ENCODE data around the gene MYOCD. TPM values are rescaled to one million over a fixed set of nuclear protein-coding genes. Genes with fewer than 3 reads are reported as not detected.

The MYOCD gene
- total RNA-seq, 4 donors from 2014 or later: 0.29 to 1.9 (median 0.98) TPM

DNA sequence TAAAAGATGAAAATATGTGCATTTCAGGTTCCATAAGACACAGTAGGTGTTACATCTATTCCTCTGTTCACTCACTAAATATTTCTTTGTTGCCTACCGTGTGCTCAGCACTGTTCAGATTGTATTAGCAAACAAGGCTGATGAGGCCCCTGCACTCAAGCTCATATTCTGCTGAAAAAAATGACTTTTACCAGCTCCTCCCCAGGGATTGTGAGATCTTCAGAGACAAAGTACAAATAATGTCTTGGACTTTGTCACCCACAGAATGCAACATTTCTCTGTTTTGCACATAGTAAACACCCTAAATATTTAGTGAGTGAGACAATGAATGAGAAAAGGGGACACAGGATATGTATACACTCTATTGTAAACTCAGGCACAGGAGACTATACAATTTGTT is 21.9 kb upstream of the MYOCD start:
- Histone ChIP-seq H3K36me3 (no peaks in the 10 kb centered on the region), H3K4me1 (no peaks in the 10 kb centered on the region), H3K27ac (no peak overlapping the region), H3K27me3 (no peaks in the 10 kb centered on the region), H3K9me3 (no peaks in the 10 kb centered on the region), H3K4me3 (replicated peaks in 1 of 3) (no peak overlapping the region)
- 69 to 80% methylated on average over 1 of the region's 1 CpG for WGBS, 2 donors
- TF ChIP-seq, protein P1, sequence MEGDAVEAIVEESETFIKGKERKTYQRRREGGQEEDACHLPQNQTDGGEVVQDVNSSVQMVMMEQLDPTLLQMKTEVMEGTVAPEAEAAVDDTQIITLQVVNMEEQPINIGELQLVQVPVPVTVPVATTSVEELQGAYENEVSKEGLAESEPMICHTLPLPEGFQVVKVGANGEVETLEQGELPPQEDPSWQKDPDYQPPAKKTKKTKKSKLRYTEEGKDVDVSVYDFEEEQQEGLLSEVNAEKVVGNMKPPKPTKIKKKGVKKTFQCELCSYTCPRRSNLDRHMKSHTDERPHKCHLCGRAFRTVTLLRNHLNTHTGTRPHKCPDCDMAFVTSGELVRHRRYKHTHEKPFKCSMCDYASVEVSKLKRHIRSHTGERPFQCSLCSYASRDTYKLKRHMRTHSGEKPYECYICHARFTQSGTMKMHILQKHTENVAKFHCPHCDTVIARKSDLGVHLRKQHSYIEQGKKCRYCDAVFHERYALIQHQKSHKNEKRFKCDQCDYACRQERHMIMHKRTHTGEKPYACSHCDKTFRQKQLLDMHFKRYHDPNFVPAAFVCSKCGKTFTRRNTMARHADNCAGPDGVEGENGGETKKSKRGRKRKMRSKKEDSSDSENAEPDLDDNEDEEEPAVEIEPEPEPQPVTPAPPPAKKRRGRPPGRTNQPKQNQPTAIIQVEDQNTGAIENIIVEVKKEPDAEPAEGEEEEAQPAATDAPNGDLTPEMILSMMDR (IDR thresholded peaks at IDR 0.05): no peak
- TF ChIP-seq POLR2A (IDR thresholded peaks at IDR 0.05): no peak
- intact Hi-C loops (cut with DNase I): no loop called here
- no peak for DNase-seq

DNA sequence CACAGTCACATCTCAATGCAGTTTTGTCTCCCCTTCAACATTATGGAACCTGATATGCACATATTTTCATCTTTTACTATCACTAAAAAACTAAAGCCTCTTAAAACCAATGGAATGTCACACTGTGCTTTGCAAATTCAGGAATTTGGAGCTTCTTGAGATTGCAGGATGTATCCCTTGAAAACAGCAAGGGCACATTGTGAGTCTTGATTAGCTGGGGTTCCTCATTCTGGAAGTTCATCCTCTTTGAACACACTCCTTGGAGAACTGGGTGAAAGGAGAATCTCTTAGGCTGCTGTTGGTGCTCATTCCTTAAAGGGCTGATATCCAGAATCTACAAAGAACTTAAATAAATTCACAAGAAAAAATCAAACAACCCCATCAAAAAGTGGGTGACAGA is 21.1 kb upstream of the MYOCD start:
- TF ChIP-seq, protein P1 (IDR thresholded peaks at IDR 0.05): no peak
- TF ChIP-seq POLR2A (IDR thresholded peaks at IDR 0.05): no peak
- no peak for DNase-seq
- H3K27me3 ChIP-seq: no peaks in the 10 kb centered on the region
- no peaks in the 10 kb centered on the region for H3K36me3 ChIP-seq
- no peak overlapping the region for H3K27ac ChIP-seq
- intact Hi-C loops (cut with DNase I): no loop called here
- no peak overlapping the region for H3K4me3 ChIP-seq (replicated peaks in 1 of 3)
- no peaks in the 10 kb centered on the region for H3K4me1 ChIP-seq
- H3K9me3 ChIP-seq: no peaks in the 10 kb centered on the region

DNA sequence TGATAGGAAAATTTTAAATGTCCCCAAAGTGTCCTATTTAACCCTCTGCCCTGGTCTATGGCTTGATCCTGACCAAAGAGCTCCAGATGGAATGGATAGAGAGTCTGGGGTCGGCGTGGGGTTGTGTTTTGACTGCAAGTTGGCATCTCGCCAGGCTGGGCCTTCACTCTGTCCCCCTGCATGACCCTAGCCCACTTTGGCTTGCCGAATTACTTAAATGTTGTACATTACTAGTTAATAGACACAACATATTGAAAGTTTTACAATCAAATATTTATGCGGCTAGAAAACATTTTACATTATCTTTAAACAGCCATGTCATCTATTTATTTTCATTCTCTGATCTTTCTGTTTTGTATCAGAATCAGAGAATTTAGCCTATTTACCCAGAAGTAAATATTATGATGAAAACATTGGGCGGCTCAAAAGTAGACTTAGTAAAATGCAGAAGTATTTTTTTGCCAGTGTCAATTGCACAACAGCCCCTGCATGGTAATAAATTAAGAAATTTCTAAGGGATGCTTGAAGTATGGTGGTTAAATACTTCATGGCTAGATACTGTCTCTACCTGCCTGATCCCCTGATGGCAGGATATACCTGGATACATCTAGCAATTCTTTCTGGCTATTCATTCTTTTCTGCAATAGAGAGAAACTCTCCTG is 18.8 kb upstream of the MYOCD start:
- DNase-seq: no peak
- H3K27me3 ChIP-seq: no peaks in the 10 kb centered on the region
- H3K36me3 ChIP-seq: no peaks in the 10 kb centered on the region
- H3K9me3 ChIP-seq: no peaks in the 10 kb centered on the region
- H3K4me3 ChIP-seq (replicated peaks in 1 of 3): no peak overlapping the region
- no peaks in the 10 kb centered on the region for H3K4me1 ChIP-seq
- 70 to 72% methylated on average over 6 of the region's 6 CpGs for WGBS, 2 donors
- no peak for TF ChIP-seq POLR2A (IDR thresholded peaks at IDR 0.05)
- TF ChIP-seq, protein P1 (IDR thresholded peaks at IDR 0.05): no peak
- H3K27ac ChIP-seq: no peak overlapping the region
- intact Hi-C loops (cut with DNase I): no loop called here

DNA sequence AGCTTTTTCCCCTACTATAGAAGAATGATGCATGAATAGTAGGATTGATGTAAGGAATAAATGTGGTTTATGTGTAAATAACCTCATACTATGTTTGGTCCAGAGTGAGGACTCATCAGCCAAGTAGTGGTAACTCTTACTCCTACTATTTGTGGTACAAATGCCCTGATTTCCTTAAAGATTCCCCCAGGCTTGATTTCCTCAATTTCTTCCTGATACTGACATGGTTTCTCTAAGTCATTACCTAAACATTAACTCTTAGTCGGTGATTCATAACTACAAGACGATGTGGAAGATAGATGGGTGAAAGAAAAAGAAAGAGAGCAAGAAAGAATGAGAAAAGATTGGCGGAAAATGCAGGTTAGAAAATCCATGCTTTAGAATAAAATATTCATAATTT is 17.2 kb upstream of the MYOCD start:
- intact Hi-C loops (cut with DNase I): no loop called here
- no peak for DNase-seq
- WGBS, 2 donors: 93 to 94% methylated on average over 3 of the region's 3 CpGs
- H3K27ac ChIP-seq: no peak overlapping the region
- H3K9me3 ChIP-seq: no peaks in the 10 kb centered on the region
- H3K4me1 ChIP-seq: no peaks in the 10 kb centered on the region
- no peak for TF ChIP-seq POLR2A (IDR thresholded peaks at IDR 0.05)
- TF ChIP-seq, protein P1 (IDR thresholded peaks at IDR 0.05): no peak
- H3K4me3 ChIP-seq (replicated peaks in 1 of 3): no peak overlapping the region
- no peaks in the 10 kb centered on the region for H3K36me3 ChIP-seq
- H3K27me3 ChIP-seq: no peaks in the 10 kb centered on the region

DNA sequence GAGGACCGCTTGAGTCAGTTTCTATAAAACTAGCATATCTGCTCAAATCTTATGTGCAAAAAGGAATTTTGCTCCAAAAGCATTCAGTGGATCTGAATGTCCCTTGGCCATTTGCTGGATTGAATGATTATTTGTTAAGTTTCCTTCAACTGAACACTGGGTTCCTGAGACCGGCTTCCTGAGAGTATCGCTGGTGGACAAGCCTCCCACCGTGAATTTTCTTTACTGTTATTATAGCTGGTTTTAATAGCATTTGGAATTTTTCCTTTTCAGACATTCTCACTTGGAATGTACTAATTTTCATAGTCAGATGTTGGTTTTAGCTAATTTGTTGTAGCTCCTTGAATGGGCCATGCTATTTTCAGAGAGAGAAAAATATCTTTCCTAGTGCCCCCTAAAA is 9.8 kb upstream of the MYOCD start:
- intact Hi-C loops (cut with DNase I): no loop called here
- Histone ChIP-seq H3K27me3 (no peaks in the 10 kb centered on the region), H3K27ac (no peak overlapping the region), H3K4me1 (no peaks in the 10 kb centered on the region), H3K36me3 (no peaks in the 10 kb centered on the region), H3K4me3 (replicated peaks in 1 of 3) (no peak overlapping the region), H3K9me3 (no peaks in the 10 kb centered on the region)
- TF ChIP-seq, protein P1 (IDR thresholded peaks at IDR 0.05): no peak
- no peak for TF ChIP-seq POLR2A (IDR thresholded peaks at IDR 0.05)
- 82 to 83% methylated on average over 4 of the region's 4 CpGs for WGBS, 2 donors
- no peak for DNase-seq
